GM18951 (cell line): Measurements from ENCODE around the gene VNN1.

Experiments used
- POLR2A ChIP-seq: IDR thresholded peaks from 4 replicates; pipeline ENCODE4 v1.6.1; 2011; ENCODE audit warnings: mild to moderate bottlenecking; ENCODE audit not compliant: insufficient read length, insufficient read depth; ENCODE audit errors: extremely low read depth
- in situ Hi-C: fragments of 300-500 bp; cut with MboI; formaldehyde crosslinking; loops from one replicate; pipeline ENCODE4 v1.12.0; 2022; ENCODE audit warnings: low sequenced_read_pairs, mixed read lengths, inconsistent platforms; ENCODE audit not compliant: unreplicated experiment

The VNN1 gene

DNA sequence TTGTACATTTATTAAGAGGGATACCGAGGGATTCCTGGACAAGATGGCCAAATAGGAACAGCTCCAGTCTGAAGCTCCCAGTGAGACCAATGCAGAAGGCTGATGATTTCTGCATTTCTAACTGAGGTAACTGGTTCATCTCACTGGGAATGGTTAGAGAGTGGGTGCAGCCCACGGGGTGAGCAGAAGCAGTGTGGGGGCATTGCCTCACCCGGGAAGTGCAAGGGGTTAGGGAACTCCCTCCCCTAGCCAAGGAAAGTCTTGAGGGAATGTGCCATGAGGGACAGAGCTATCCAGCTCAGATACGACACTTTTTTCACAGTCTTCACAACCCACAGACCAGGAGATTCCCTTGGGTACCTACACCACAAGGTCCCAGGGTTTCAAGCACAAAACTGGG, 79.1 kb downstream of the VNN1 start:
- in situ Hi-C loops = no loop called here
- no peak for TF ChIP-seq POLR2A

DNA sequence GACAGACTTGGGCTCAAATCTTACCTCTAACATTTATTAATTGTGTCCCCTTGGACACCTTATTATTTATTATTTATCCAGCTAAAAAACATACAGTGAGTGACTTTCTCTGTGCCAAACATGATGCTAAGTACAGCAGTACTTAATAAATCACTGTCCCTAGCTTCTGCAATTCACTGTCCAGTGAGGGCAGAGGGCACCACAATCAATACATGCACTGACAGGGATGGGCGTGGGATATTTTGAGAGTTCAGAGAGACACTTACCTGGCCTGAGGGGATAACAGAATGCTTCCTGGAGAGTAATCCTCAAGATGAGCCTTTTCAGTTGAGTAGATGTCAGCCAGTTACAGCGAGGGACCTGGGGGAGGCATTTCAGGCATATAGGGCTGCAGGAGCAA, 80.5 kb downstream of the VNN1 start:
- no peak for TF ChIP-seq POLR2A
- in situ Hi-C loops = no loop called here
